OCI-LY3 (cell line): ENCODE measurements around the gene AKIP1.

Experiments used
- CTCF ChIP-seq: fragments of 200-600, 300-600 bp; sonication (generic); IDR thresholded peaks from 2 replicates; pipeline ENCODE4 v1.5.1; 2014; ENCODE audit warnings: antibody characterized with exemption, low read length, low read depth
- EZH2phosphoT487 ChIP-seq: fragments of 200-600 bp; shearing (Covaris generic); IDR thresholded peaks from 2 replicates; pipeline ENCODE4 v1.6.1; 2018; ENCODE audit warnings: antibody characterized with exemption, mixed run types, low read depth

DNA sequence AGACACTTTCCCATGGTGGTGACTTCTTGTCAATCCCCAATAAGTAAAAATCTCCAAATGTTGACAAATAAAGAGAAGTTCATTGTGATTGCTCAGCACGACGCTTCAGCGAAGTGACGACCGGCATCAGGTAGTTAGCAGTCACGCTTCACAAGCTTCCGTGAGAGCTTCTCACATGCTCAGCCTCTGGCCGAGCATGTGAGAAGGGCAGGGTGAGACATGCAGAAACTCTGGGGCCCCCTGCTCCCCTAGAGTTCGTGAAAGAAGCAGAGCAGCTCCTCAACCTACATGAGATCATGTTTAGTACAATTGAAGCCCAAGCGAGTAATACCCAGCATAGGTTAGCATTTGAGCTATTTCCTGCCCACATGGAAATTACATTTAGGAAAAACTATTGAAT lies 26.2 kb downstream of the AKIP1 start:
- TF ChIP-seq EZH2phosphoT487 (no peak), CTCF (no peak)
